Upper lobe of right lung (tissue), 1 donor: ENCODE results near the gene EML5. TPM values are rescaled to one million over a fixed set of nuclear protein-coding genes. Genes with fewer than 3 reads are reported as not detected.
"Not testable (repeated sequence)": the region's sequence is repeated elsewhere in the genome, so short reads cannot be mapped to it uniquely, and the experiment has no call there.

Source experiments
- ATAC-seq: fragments of 200-7000 bp; cut with Tn5 transposase; one replicate; pipeline ENCODE4 v1.9.1; 2020; ENCODE audit warnings: mild to moderate bottlenecking, moderate library complexity
- DNase-seq: peaks from one replicate; pipeline ENCODE4 v3.0.0-alpha.2; 2020
- H3K27ac ChIP-seq: fragments of 200-600 bp; one replicate; pipeline ENCODE4 v1.8.0; 2022
- H3K27me3 ChIP-seq: fragments of 200-600 bp; one replicate; pipeline ENCODE4 v1.8.0; 2022; ENCODE audit warnings: mild to moderate bottlenecking
- H3K36me3 ChIP-seq: fragments of 200-600 bp; one replicate; pipeline ENCODE4 v1.8.0; 2022
- H3K4me1 ChIP-seq: fragments of 200-600 bp; one replicate; pipeline ENCODE4 v1.8.0; 2022
- H3K4me3 ChIP-seq: fragments of 200-600 bp; one replicate; pipeline ENCODE4 v1.8.0; 2022; ENCODE audit warnings: mild to moderate bottlenecking
- H3K9me3 ChIP-seq: fragments of 200-600 bp; one replicate; pipeline ENCODE4 v1.8.0; 2022
- CTCF ChIP-seq: fragments of 200-600 bp; IDR thresholded peaks from one replicate; pipeline ENCODE4 v1.8.0; 2022; ENCODE audit warnings: antibody characterized with exemption
- intact Hi-C: fragments of 100-400 bp; cut with DNase I; formaldehyde crosslinking; loops from one replicate; pipeline ENCODE4 v1.11.0; 2022
- total RNA-seq: library from RNA; stranded (reverse); fragmentation: NEBNext Ultra II Directional; extraction: Animal tissue kit (Norgen Biotek cat#: 25700); gene quantifications from one replicate; pipeline ENCODE4 v1.2.1, GENCODE V29; 2021
- donor health status: DM: no; HTN: yes; CAD: no; lungs with severe emphysema.

Gene EML5
- total RNA-seq, 1 donor from 2014 or later: 2.3 TPM

- intact Hi-C loops: no loop called here
- ATAC-seq (peak; percentile 8), DNase-seq (peak; percentile 73)
- TF ChIP-seq CTCF: no peak
- peaks cover 7% of the 10 kb centered on the region for H3K27me3 ChIP-seq
- peak overlapping the region; percentile 55 for H3K27ac ChIP-seq
- no peaks in the 10 kb centered on the region for H3K36me3 ChIP-seq
- H3K4me1 ChIP-seq: peaks cover 9% of the 10 kb centered on the region
- no peaks in the 10 kb centered on the region for H3K9me3 ChIP-seq
- peak overlapping the region; percentile 51 for H3K4me3 ChIP-seq
Observed at GRCh38 chr14:88791629-88792472, 902 bp downstream of the EML5 start.

- TF ChIP-seq CTCF: no peak
- ATAC-seq (no peak), DNase-seq (no peak)
- Histone ChIP-seq H3K27me3 (peaks cover 7% of the 10 kb centered on the region), H3K4me1 (peaks cover 9% of the 10 kb centered on the region), H3K27ac (no peak overlapping the region), H3K36me3 (no peaks in the 10 kb centered on the region), H3K4me3 (peak overlapping the region; percentile 51), H3K9me3 (no peaks in the 10 kb centered on the region)
- intact Hi-C loops: no loop called here
Observed at GRCh38 chr14:88791252-88791621, 1.5 kb downstream of the EML5 start.

GRCh38 chr14:88790501-88791251 is 2.1 kb downstream of the EML5 start:
- TF ChIP-seq CTCF: no peak
- DNase-seq (no peak), ATAC-seq (no peak)
- peaks cover 7% of the 10 kb centered on the region for H3K27me3 ChIP-seq
- H3K4me3 ChIP-seq: no peak overlapping the region
- H3K36me3 ChIP-seq: no peaks in the 10 kb centered on the region
- no peaks in the 10 kb centered on the region for H3K9me3 ChIP-seq
- H3K4me1 ChIP-seq: peaks cover 9% of the 10 kb centered on the region
- intact Hi-C loops: no loop called here
- no peak overlapping the region for H3K27ac ChIP-seq

GRCh38 chr14:88789573-88789972 is 3.2 kb downstream of the EML5 start:
- H3K36me3 ChIP-seq, H3K4me3 ChIP-seq, ATAC-seq, H3K4me1 ChIP-seq, H3K27me3 ChIP-seq, intact Hi-C loops, H3K9me3 ChIP-seq, H3K27ac ChIP-seq, DNase-seq: not testable (repeated sequence)

GRCh38 chr14:88786715-88787114 is 6.0 kb downstream of the EML5 start:
- Histone ChIP-seq H3K4me1 (peaks cover 5% of the 10 kb centered on the region), H3K9me3 (peaks cover 5% of the 10 kb centered on the region), H3K36me3 (no peaks in the 10 kb centered on the region), H3K4me3 (no peak overlapping the region), H3K27ac (no peak overlapping the region), H3K27me3 (peaks cover 7% of the 10 kb centered on the region)
- TF ChIP-seq CTCF: no peak
- DNase-seq: no peak
- ATAC-seq: no peak
- intact Hi-C loops: no loop called here

- no peak overlapping the region for H3K27ac ChIP-seq
- peaks cover 5% of the 10 kb centered on the region for H3K9me3 ChIP-seq
- TF ChIP-seq CTCF: no peak
- H3K4me3 ChIP-seq: no peak overlapping the region
- DNase-seq: no peak
- H3K36me3 ChIP-seq: no peaks in the 10 kb centered on the region
- peaks cover 6% of the 10 kb centered on the region for H3K27me3 ChIP-seq
- ATAC-seq: no peak
- intact Hi-C loops: no loop called here
- no peaks in the 10 kb centered on the region for H3K4me1 ChIP-seq
Observed at GRCh38 chr14:88785911-88786310, 6.8 kb downstream of the EML5 start.
